Measurements from ENCODE around the gene FAM184B. TPM values are rescaled to one million over a fixed set of nuclear protein-coding genes. Genes with fewer than 3 reads are reported as not detected.
A peak's percentile ranks its signal among the peaks of the same experiment; 100 is the strongest.

Gene FAM184B
- total RNA-seq, 1 donor from 2014 or later: 5.3 TPM

GRCh38 chr4:17595471-17596005 is 185.9 kb downstream of the FAM184B start:
- no peak for FAIRE-seq
- DNase-seq (ENCODE audit: low spot score in 2 of 2): no peak

DNA sequence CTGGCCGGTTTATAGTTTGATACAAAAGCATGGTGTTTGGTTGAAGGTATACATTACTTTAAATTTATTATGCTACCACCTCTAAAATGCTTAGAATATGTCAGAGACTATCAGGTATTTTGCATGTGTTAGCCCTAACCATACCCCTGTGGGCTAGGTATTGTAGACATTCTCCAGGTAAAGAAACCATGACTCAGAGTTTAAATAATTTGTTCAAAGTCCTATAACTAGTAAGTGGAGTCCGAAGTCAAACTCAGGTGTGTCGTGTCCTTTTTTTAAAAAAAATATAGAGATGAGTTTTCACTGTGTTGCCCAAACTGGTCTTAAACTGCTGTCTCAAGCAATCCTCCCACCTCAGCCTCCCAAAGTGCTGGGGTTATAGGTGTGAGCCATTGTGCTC is 192.1 kb downstream of the FAM184B start:
- DNase-seq (ENCODE audit: low spot score in 2 of 2) (no peak), FAIRE-seq (no peak)

- DNase-seq (ENCODE audit: low spot score in 2 of 2) (peak in 1 of 2 donors; percentile 20), FAIRE-seq (no peak)
Observed at GRCh38 chr4:17587094-17587822, 194.2 kb downstream of the FAM184B start.

- FAIRE-seq (no peak), DNase-seq (ENCODE audit: low spot score in 2 of 2) (no peak)
Observed at GRCh38 chr4:17584521-17585213, 196.8 kb downstream of the FAM184B start.

DNA sequence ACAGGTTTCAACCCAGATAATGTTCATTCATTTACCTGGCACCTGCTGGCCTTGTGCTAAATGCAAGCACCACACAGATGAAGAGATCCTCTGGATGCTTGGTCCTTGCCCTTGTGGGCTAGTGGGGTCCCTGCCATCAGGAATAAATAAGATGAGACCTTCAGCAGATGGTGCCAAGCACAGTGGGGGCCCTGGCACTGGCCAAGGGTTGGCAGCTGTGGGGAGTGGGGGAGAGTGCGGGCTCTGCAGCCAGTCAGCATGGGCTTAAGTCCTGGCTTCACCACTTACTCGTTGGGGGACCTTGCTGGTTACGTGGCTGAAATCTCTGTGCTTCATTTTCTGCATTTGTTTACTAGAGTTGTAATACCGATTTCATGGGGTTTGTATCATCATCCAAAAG is 197.5 kb downstream of the FAM184B start:
- DNase-seq (ENCODE audit: low spot score in 2 of 2) (no peak), FAIRE-seq (no peak)

DNA sequence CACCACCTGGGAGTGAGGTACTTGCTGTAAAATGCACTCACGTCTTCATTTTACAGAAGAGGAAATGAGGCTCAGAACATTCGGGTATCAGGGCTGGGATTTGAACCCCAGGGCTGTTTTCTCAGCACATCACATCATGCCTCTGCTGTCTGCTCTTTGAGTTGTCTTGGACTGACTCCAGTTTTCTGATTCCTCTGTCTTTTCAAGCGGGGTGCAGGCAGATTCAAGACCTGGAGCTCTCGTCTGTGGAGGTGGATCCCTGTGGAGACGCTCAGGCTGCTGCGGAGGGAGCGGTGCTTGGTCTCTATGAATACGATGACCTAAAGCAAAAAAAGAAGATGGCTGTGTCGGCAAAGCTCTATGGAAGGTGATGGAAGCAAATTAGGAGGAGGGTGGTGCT is 198.1 kb downstream of the FAM184B start:
- no peak for DNase-seq (ENCODE audit: low spot score in 2 of 2)
- FAIRE-seq: no peak

DNA sequence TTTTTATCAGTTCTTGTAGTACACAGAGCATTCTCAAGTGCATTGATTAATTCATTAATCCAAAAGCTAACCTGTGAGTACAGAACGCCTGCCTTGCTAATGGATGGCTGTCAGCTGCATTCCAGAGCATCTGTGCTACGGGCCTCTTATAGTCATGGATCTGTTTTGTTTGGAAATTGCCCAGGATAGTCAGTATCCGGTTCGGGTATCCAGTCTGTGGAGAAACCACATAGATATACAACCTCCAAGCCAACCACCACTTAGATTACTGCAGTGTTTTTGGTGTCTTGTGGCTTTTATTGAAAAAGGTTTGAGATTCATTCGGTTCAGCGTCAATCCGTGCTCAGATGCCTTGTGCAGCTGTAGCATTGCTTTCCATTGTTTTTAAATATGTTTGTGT is 200.5 kb downstream of the FAM184B start:
- no peak for FAIRE-seq
- no peak for DNase-seq (ENCODE audit: low spot score in 2 of 2)

Other genes with a start within 250 kb of the FAM184B start
- gene LAP3, start 204.4 kb downstream of the FAM184B start, total RNA-seq: 45.2 TPM
- gene MED28, start 167.0 kb downstream of the FAM184B start, total RNA-seq: 26.5 TPM
- gene DCAF16, start 29.1 kb upstream of the FAM184B start, total RNA-seq: 35.1 TPM
- 5.7 TPM for gene NCAPG, start 29.4 kb upstream of the FAM184B start, total RNA-seq
- 60.7 TPM for gene LCORL, start 240.1 kb upstream of the FAM184B start, total RNA-seq

Measured in frontal cortex (tissue), 4 donors.